Activated CD8-positive, alpha-beta memory T cell treated with anti-CD3 and anti-CD28 coated beads for 48 hours (primary cell): ENCODE results near the gene NDRG2.

ENCODE experiments used
- DNase-seq, 3 experiments: peaks; one replicate each; pipeline ENCODE4 v3.0.0-alpha.2; 2020; ENCODE audit warnings: low read depth in 2 of 3, low spot score in 2 of 3

Gene NDRG2

GRCh38 chr14:21036751-21037150 is 11.9 kb upstream of the NDRG2 start:
- no peak for DNase-seq

GRCh38 chr14:21034707-21035106 is 9.8 kb upstream of the NDRG2 start, which contains the start of gene RNASE13:
Gene RNASE13 (minus strand): TSS chr14:21034807. CDS start chr14:21034288, 519 bp downstream.
- DNase-seq = no peak

- no peak for DNase-seq
These were observed 8.4 kb upstream of the NDRG2 start for GRCh38 chr14:21033133-21033698.

GRCh38 chr14:21032326-21033132 is 7.7 kb upstream of the NDRG2 start:
- no peak for DNase-seq

- no peak for DNase-seq
These were observed 5.7 kb upstream of the NDRG2 start for GRCh38 chr14:21030531-21030930.

- DNase-seq = no peak
These were observed 5.1 kb upstream of the NDRG2 start, which contains the start of gene TPPP2 for GRCh38 chr14:21029917-21030316. Gene TPPP2 (plus strand): TSS chr14:21030217. CDS start chr14:21030582, 365 bp downstream.

GRCh38 chr14:21026988-21027315 is 2.1 kb upstream of the NDRG2 start:
- no peak for DNase-seq

GRCh38 chr14:21026274-21026987 is 1.6 kb upstream of the NDRG2 start:
- DNase-seq = no peak

- no peak for DNase-seq
These were observed 761 bp upstream of the NDRG2 start for GRCh38 chr14:21025371-21026273.

- DNase-seq = no peak
These were observed 860 bp downstream of the NDRG2 start for GRCh38 chr14:21023817-21024584.

- no peak for DNase-seq
These were observed 1.7 kb downstream of the NDRG2 start for GRCh38 chr14:21023174-21023573.

- no peak for DNase-seq
These were observed 2.2 kb downstream of the NDRG2 start for GRCh38 chr14:21022686-21023085.

GRCh38 chr14:21020977-21021545 is 3.8 kb downstream of the NDRG2 start:
- DNase-seq = no peak

- no peak for DNase-seq
These were observed 5.5 kb downstream of the NDRG2 start for GRCh38 chr14:21019366-21019765.

- DNase-seq = no peak
These were observed 6.1 kb downstream of the NDRG2 start for GRCh38 chr14:21018781-21019180.

- no peak for DNase-seq
These were observed 6.6 kb downstream of the NDRG2 start for GRCh38 chr14:21018286-21018685.

GRCh38 chr14:21017528-21018245 is 7.2 kb downstream of the NDRG2 start:
- no peak for DNase-seq

- no peak for DNase-seq
These were observed 8.3 kb downstream of the NDRG2 start for GRCh38 chr14:21016413-21017190.

- no peak for DNase-seq
These were observed 9.5 kb downstream of the NDRG2 start for GRCh38 chr14:21015312-21015711.
